AG09309 (cell line): ENCODE results near the gene PCLAF.
"Not testable (repeated sequence)": the region's sequence is repeated elsewhere in the genome, so short reads cannot be mapped to it uniquely, and the experiment has no call there.

Experiments
- DNase-seq: peaks from one replicate; pipeline ENCODE4 v3.0.0-alpha.2; 2010; ENCODE audit warnings: low read depth
- H3K4me3 ChIP-seq: 2 replicates; pipeline ENCODE4 v1.5.1; 2011; ENCODE audit warnings: mild to moderate bottlenecking, low read depth, low read length, moderate library complexity; ENCODE audit not compliant: control insufficient read depth
- CTCF ChIP-seq: IDR thresholded peaks from 2 replicates; pipeline ENCODE4 v1.5.1; 2011; ENCODE audit warnings: mild to moderate bottlenecking, low read depth, low read length, inconsistent platforms; ENCODE audit not compliant: insufficient read depth, control insufficient read depth; ENCODE audit errors: missing control alignments

PCLAF gene

DNA sequence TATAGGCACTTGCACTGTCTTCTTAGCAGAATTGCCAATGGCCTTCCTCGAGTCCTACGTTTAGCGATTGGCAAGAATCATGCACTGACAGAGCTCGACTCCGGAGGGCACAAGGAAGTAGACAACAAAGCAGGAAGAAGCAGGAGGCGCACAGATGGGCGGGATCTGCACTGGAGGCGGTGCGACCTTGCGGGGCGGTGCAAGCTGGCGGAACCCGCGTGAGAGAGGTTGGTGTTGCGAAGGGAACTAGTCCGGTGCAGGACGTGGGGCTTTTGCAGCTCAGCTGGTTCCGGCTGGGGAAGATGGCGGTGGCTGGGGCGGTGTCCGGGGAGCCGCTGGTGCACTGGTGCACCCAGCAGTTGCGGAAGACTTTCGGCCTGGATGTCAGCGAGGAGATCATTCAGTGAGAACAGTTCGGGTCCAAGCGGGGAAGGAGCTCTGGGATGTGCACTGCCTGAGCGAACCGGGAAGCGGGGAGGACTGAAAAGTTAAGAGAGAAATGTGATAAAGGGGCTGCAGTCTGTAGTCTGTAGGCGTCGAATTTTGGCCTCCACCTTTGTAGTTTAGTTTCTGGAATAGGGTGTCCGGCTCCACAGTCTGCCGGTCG lies 6.4 kb upstream of the PCLAF start, which contains the start of gene TRIP4:
TSS of gene TRIP4 (plus strand) at position 275 of the 607 bp plus-strand sequence. CDS start at position 303, 28 bp downstream.
- peak within 1 kb of the TSS; percentile 79 for H3K4me3 ChIP-seq
- peak; percentile 88 for DNase-seq
- TF ChIP-seq CTCF, result peak; percentile 8

DNA sequence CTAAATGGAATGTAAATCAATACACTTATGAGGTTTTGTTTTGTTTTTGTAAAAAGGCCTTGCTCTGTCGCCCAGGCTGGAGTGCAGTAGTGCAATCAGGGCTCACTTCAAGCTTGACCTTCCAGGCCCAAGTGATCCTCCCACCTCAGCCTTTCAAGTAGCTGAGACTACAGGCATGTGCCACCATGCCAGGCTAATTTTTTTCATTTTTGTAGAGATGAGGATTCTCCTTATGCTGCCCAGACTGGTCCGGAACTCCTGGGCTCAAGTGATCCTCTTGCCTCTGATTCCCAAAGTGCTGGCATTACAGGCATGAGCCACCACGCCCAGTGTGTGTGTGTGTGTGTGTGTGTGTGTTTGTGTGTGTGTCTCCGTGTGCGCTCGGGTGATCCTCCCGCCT lies 5.0 kb upstream of the PCLAF start:
- no peak overlapping the region for H3K4me3 ChIP-seq
- DNase-seq, result no peak
- TF ChIP-seq CTCF, result no peak

- DNase-seq, result no peak
Measured at GRCh38 chr15:64383760-64384159, 2.5 kb upstream of the PCLAF start.

DNA sequence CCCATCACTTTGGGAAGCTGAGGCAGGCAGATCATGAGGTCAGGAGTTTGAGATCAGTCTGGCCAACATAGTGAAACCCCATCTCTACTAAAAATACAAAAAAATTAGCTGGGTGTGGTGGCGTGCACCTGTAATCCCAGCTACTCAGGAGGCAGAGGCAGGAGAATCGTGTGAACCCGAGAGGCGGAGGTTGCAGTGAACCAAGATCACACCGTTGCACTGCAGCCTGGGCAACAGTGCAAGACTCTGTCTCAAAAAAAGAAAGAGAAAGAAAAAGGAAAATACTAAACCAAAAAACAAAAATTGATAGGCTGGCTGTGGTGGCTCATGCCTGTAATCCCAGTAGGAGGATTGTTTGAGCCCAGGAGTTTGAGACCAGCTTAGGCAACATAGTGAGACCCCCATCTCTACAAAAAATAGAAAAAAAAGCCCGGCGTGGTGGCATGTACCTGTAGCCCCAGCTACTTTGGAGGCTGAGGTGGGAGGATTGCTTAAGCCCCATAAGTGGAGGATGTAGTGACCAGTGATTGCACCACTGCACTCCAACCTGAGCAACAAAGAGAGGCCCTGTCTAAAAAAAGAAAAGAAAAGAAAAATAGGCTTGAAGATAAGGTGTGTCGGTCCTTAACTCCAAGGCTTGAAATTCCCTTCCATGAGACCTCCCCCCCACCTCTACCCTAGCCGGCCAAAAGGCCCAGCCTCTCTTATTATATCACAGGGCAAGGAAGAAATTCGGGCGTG lies 941 bp downstream of the PCLAF start:
- H3K4me3 ChIP-seq, result peak overlapping the region; percentile 68
- not testable (repeated sequence) for DNase-seq

More at GRCh38 chr15:64383760-64384159, 2.5 kb upstream of the PCLAF start:
- no peak overlapping the region for H3K4me3 ChIP-seq
- TF ChIP-seq CTCF, result no peak

- no peak for DNase-seq
- no peak for TF ChIP-seq CTCF
- H3K4me3 ChIP-seq, result no peak overlapping the region; the same call in 1 of the 2 replicates
Measured at GRCh38 chr15:64379216-64379960, 1.9 kb downstream of the PCLAF start.

DNA sequence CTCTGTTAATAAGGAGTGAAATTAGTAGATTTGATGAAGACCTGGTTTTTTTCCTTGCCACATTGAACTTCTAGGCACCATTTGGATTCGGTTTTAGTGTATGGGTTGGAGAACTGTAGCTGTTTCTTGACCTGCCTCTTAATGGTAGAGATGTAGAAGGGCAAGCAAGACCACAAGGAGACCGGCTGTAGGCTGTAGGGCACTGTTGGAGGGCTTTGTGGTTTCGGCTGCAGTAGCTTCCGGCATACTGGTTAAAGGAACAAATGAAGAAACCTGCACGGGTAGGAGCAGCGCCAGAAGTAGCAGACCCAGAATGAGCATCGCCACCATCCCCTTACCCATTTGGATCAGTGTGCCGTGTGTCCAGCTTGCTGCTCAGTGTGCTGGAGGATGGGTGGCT lies 7.9 kb downstream of the PCLAF start:
- TF ChIP-seq CTCF, result no peak
- no peak for DNase-seq

DNA sequence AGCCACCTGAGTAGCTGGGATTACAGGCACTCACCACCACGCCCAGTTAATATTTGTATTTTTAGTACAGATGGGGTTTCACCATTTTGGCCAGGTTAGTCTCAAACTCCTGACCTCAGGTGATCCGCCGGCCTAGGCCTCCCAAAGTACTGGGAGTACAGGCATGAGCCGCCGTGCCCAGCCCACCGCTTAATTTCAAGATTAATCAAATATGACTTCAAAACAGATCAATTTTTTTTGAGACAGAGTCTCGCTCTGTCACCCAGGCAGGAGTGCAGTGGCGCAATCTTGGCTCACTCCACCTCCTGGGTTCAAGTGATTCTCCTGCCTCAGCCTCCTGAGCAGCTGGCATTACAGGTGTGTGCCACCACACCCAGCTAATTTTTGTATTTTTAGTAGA lies 9.9 kb downstream of the PCLAF start:
- H3K4me3 ChIP-seq, DNase-seq: not testable (repeated sequence)

More for the DNA sequence above, 7.9 kb downstream of the PCLAF start:
- no peak overlapping the region for H3K4me3 ChIP-seq
